Smooth muscle cell (in vitro differentiated cells): Measurements from ENCODE around the gene USP17L30. TPM values are rescaled to one million over a fixed set of nuclear protein-coding genes. Genes with fewer than 3 reads are reported as not detected.
"Not testable (repeated sequence)": the region's sequence is repeated elsewhere in the genome, so short reads cannot be mapped to it uniquely, and the experiment has no call there.

Experiments used
- DNase-seq: peaks from one replicate; lab custom pipeline; 2025; ENCODE audit not compliant: unreplicated experiment; lab: John Stamatoyannopoulos, UW
- H2AFZ ChIP-seq: fragments of 200-600 bp; sonication (generic); 2 replicates; pipeline ENCODE4 v1.6.0; 2016; ENCODE audit warnings: antibody characterized with exemption, low read depth, mild to moderate bottlenecking
- H3F3A ChIP-seq: fragments of 200-600 bp; sonication (generic); 2 replicates; pipeline ENCODE4 v1.6.0; 2017; ENCODE audit warnings: antibody characterized with exemption, low read depth
- H3K27ac ChIP-seq: fragments of 200-600 bp; sonication (generic); 2 replicates; pipeline ENCODE4 v1.5.1; 2016; ENCODE audit warnings: low read depth, mild to moderate bottlenecking
- H3K27me3 ChIP-seq: fragments of 200-600 bp; sonication (generic); 2 replicates; pipeline ENCODE4 v1.6.1; 2016; ENCODE audit warnings: low read depth, mild to moderate bottlenecking
- H3K36me3 ChIP-seq: fragments of 200-600 bp; sonication (generic); 2 replicates; pipeline ENCODE4 v1.5.1; 2016; ENCODE audit warnings: low read depth
- H3K4me1 ChIP-seq: fragments of 200-600 bp; sonication (generic); 2 replicates; pipeline ENCODE4 v1.5.1; 2016; ENCODE audit warnings: low read depth
- H3K4me2 ChIP-seq: fragments of 200-600 bp; sonication (generic); 2 replicates; pipeline ENCODE4 v1.6.0; 2016; ENCODE audit warnings: mild to moderate bottlenecking
- H3K4me3 ChIP-seq: fragments of 200-600 bp; sonication (generic); 2 replicates; pipeline ENCODE4 v1.5.1; 2016; ENCODE audit warnings: mild to moderate bottlenecking
- H3K79me2 ChIP-seq: fragments of 200-600 bp; sonication (generic); 2 replicates; pipeline ENCODE4 v1.6.0; 2016; ENCODE audit warnings: low read depth, mild to moderate bottlenecking
- H3K9ac ChIP-seq: fragments of 200-600 bp; sonication (generic); 2 replicates; pipeline ENCODE4 v1.6.0; 2016; ENCODE audit warnings: low read depth
- H3K9me3 ChIP-seq: fragments of 200-600 bp; sonication (generic); replicated peaks from 2 replicates; pipeline ENCODE4 v1.5.1; 2016; ENCODE audit warnings: low read depth
- H4K20me1 ChIP-seq: fragments of 200-600 bp; sonication (generic); 2 replicates; pipeline ENCODE4 v1.6.0; 2016; ENCODE audit warnings: low read depth
- WGBS: methylation state at CpG from one replicate; pipeline ENCODE4 v1.1.7; 2016; ENCODE audit warnings: low lambda C conversion rate; 5-methylcytosine and 5-hydroxymethylcytosine counted together
- polyA plus RNA-seq: library from polyadenylated mRNA; unstranded; fragments of >200 nt; fragmentation: Nextera tagmentation; extraction: Ambion mirVana; gene quantifications from 2 replicates; pipeline ENCODE4 v1.2.1, GENCODE V29; 2016
- total RNA-seq: library from RNA; depleted of rRNA; stranded (reverse); fragments of >200 nt; gene quantifications from 2 replicates; pipeline ENCODE4 v1.2.3, GENCODE V29; 2014

The USP17L30 gene, protein sequence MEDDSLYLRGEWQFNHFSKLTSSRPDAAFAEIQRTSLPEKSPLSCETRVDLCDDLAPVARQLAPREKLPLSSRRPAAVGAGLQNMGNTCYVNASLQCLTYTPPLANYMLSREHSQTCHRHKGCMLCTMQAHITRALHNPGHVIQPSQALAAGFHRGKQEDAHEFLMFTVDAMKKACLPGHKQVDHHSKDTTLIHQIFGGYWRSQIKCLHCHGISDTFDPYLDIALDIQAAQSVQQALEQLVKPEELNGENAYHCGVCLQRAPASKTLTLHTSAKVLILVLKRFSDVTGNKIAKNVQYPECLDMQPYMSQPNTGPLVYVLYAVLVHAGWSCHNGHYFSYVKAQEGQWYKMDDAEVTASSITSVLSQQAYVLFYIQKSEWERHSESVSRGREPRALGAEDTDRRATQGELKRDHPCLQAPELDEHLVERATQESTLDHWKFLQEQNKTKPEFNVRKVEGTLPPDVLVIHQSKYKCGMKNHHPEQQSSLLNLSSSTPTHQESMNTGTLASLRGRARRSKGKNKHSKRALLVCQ
- not detected in 2 replicates for total RNA-seq
- not detected in 2 replicates for polyA plus RNA-seq

DNA sequence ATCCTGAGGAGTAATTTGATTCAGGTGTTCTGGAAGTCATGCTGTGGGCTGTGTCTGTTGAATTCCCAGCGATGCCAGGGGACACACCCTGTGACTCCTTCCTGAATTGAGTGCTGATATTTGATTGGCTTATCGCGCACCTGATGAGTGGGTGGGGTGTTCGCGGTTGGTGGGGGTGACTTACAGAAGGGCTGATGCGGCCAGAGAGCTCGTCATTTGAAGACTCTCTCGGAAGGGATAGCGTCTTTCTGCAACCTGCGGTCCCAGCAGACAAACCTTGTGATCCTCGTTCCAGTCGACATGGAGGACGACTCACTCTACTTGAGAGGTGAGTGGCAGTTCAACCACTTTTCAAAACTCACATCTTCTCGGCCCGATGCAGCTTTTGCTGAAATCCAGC, at the start of gene USP17L30:
USP17L30 (plus strand) TSS at position 301 of the 400 bp plus-strand sequence; CDS start at position 301, 0 bp downstream.
- not testable (repeated sequence) for H3K4me1 ChIP-seq, H3K27me3 ChIP-seq, H3K36me3 ChIP-seq, H3K79me2 ChIP-seq, H4K20me1 ChIP-seq, H3F3A ChIP-seq, H3K27ac ChIP-seq, H3K4me2 ChIP-seq, H3K9me3 ChIP-seq, H2AFZ ChIP-seq, H3K4me3 ChIP-seq, DNase-seq, H3K9ac ChIP-seq
- WGBS, result no CpG with 5 or more reads among the region's 15 CpGs

DNA sequence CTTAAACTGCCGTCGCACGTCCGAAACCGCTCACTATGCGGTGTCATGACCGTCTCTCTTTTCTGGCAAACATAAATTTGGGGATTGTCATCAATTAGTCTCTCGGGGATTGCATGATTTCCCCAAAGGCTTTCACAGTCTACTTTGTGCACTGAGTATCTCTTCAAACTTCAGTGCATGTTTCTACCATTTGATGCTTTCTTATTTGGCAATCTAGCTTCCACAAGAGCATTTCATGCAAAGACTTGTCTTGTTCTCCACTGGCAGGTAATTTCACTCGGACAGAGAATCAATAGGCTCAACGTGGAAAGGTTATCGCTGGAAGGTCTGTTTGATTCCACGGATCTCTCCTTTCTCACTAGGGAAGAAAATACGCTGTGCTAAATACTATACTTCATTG, 38.7 kb upstream of the USP17L30 start:
- H3K4me3 ChIP-seq, H3K9ac ChIP-seq, DNase-seq, H3F3A ChIP-seq, H3K36me3 ChIP-seq, H3K9me3 ChIP-seq, H3K27me3 ChIP-seq, H2AFZ ChIP-seq, H3K79me2 ChIP-seq, H3K4me2 ChIP-seq, H3K27ac ChIP-seq, H4K20me1 ChIP-seq, H3K4me1 ChIP-seq: not testable (repeated sequence)
- 74% methylated on average over 5 of the region's 13 CpGs for WGBS

DNA sequence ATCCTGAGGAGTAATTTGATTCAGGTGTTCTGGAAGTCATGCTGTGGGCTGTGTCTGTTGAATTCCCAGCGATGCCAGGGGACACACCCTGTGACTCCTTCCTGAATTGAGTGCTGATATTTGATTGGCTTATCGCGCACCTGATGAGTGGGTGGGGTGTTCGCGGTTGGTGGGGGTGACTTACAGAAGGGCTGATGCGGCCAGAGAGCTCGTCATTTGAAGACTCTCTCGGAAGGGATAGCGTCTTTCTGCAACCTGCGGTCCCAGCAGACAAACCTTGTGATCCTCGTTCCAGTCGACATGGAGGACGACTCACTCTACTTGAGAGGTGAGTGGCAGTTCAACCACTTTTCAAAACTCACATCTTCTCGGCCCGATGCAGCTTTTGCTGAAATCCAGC, 38.1 kb upstream of the USP17L30 start, which contains the start of gene USP17L24:
USP17L24 (plus strand) TSS at position 301 of the 400 bp plus-strand sequence; CDS start at position 301, 0 bp downstream.
- H3K4me3 ChIP-seq, DNase-seq, H4K20me1 ChIP-seq, H3K79me2 ChIP-seq, H3K9ac ChIP-seq, H3K4me1 ChIP-seq, H2AFZ ChIP-seq, H3K9me3 ChIP-seq, H3F3A ChIP-seq, H3K27ac ChIP-seq, H3K36me3 ChIP-seq, H3K27me3 ChIP-seq, H3K4me2 ChIP-seq: not testable (repeated sequence)
- whole genome bisulfite sequencing, result no CpG with 5 or more reads among the region's 15 CpGs

DNA sequence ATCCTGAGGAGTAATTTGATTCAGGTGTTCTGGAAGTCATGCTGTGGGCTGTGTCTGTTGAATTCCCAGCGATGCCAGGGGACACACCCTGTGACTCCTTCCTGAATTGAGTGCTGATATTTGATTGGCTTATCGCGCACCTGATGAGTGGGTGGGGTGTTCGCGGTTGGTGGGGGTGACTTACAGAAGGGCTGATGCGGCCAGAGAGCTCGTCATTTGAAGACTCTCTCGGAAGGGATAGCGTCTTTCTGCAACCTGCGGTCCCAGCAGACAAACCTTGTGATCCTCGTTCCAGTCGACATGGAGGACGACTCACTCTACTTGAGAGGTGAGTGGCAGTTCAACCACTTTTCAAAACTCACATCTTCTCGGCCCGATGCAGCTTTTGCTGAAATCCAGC, 33.3 kb upstream of the USP17L30 start, which contains the start of gene USP17L25:
USP17L25 (plus strand) TSS at position 301 of the 400 bp plus-strand sequence; CDS start at position 301, 0 bp downstream.
- H3K9me3 ChIP-seq, H3K79me2 ChIP-seq, H3K9ac ChIP-seq, H3K4me1 ChIP-seq, H3F3A ChIP-seq, H3K27me3 ChIP-seq, H3K36me3 ChIP-seq, H2AFZ ChIP-seq, H3K27ac ChIP-seq, H4K20me1 ChIP-seq, H3K4me3 ChIP-seq, H3K4me2 ChIP-seq, DNase-seq: not testable (repeated sequence)
- WGBS, result no CpG with 5 or more reads among the region's 15 CpGs

DNA sequence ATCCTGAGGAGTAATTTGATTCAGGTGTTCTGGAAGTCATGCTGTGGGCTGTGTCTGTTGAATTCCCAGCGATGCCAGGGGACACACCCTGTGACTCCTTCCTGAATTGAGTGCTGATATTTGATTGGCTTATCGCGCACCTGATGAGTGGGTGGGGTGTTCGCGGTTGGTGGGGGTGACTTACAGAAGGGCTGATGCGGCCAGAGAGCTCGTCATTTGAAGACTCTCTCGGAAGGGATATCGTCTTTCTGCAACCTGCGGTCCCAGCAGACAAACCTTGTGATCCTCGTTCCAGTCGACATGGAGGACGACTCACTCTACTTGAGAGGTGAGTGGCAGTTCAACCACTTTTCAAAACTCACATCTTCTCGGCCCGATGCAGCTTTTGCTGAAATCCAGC, 28.6 kb upstream of the USP17L30 start, which contains the start of gene USP17L26:
USP17L26 (plus strand) TSS at position 301 of the 400 bp plus-strand sequence; CDS start at position 301, 0 bp downstream.
- DNase-seq, H3K79me2 ChIP-seq, H3K36me3 ChIP-seq, H3K9me3 ChIP-seq, H3K4me3 ChIP-seq, H3K4me2 ChIP-seq, H3K27me3 ChIP-seq, H3F3A ChIP-seq, H3K9ac ChIP-seq, H2AFZ ChIP-seq, H3K27ac ChIP-seq, H4K20me1 ChIP-seq, H3K4me1 ChIP-seq: not testable (repeated sequence)
- WGBS, result no CpG with 5 or more reads among the region's 15 CpGs

DNA sequence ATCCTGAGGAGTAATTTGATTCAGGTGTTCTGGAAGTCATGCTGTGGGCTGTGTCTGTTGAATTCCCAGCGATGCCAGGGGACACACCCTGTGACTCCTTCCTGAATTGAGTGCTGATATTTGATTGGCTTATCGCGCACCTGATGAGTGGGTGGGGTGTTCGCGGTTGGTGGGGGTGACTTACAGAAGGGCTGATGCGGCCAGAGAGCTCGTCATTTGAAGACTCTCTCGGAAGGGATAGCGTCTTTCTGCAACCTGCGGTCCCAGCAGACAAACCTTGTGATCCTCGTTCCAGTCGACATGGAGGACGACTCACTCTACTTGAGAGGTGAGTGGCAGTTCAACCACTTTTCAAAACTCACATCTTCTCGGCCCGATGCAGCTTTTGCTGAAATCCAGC, 23.8 kb upstream of the USP17L30 start, which contains the start of gene USP17L5:
USP17L5 (plus strand) TSS at position 301 of the 400 bp plus-strand sequence; CDS start at position 301, 0 bp downstream.
- DNase-seq, H3K79me2 ChIP-seq: not testable (repeated sequence)

DNA sequence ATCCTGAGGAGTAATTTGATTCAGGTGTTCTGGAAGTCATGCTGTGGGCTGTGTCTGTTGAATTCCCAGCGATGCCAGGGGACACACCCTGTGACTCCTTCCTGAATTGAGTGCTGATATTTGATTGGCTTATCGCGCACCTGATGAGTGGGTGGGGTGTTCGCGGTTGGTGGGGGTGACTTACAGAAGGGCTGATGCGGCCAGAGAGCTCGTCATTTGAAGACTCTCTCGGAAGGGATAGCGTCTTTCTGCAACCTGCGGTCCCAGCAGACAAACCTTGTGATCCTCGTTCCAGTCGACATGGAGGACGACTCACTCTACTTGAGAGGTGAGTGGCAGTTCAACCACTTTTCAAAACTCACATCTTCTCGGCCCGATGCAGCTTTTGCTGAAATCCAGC, 19.1 kb upstream of the USP17L30 start, which contains the start of gene USP17L27:
USP17L27 (plus strand) TSS at position 301 of the 400 bp plus-strand sequence; CDS start at position 301, 0 bp downstream.
- H3K4me2 ChIP-seq, H3K36me3 ChIP-seq, H3K9me3 ChIP-seq, H3K4me1 ChIP-seq, H3K27ac ChIP-seq, DNase-seq, H3K9ac ChIP-seq, H3K27me3 ChIP-seq, H2AFZ ChIP-seq, H3K79me2 ChIP-seq, H3K4me3 ChIP-seq, H3F3A ChIP-seq, H4K20me1 ChIP-seq: not testable (repeated sequence)
- WGBS, result no CpG with 5 or more reads among the region's 15 CpGs

More for the DNA sequence above, 23.8 kb upstream of the USP17L30 start, which contains the start of gene USP17L5:
- H3K27me3 ChIP-seq, H3K9ac ChIP-seq, H3K4me3 ChIP-seq, H3K9me3 ChIP-seq, H4K20me1 ChIP-seq, H3F3A ChIP-seq, H3K27ac ChIP-seq, H3K36me3 ChIP-seq, H3K4me2 ChIP-seq, H2AFZ ChIP-seq, H3K4me1 ChIP-seq: not testable (repeated sequence)
- no CpG with 5 or more reads among the region's 15 CpGs for WGBS

DNA sequence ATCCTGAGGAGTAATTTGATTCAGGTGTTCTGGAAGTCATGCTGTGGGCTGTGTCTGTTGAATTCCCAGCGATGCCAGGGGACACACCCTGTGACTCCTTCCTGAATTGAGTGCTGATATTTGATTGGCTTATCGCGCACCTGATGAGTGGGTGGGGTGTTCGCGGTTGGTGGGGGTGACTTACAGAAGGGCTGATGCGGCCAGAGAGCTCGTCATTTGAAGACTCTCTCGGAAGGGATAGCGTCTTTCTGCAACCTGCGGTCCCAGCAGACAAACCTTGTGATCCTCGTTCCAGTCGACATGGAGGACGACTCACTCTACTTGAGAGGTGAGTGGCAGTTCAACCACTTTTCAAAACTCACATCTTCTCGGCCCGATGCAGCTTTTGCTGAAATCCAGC, 14.3 kb upstream of the USP17L30 start, which contains the start of gene USP17L28:
USP17L28 (plus strand) TSS at position 301 of the 400 bp plus-strand sequence; CDS start at position 301, 0 bp downstream.
- WGBS, result no CpG with 5 or more reads among the region's 15 CpGs
- DNase-seq, H3K27ac ChIP-seq, H3K27me3 ChIP-seq, H3K4me1 ChIP-seq, H3K79me2 ChIP-seq, H4K20me1 ChIP-seq, H3K4me2 ChIP-seq, H3K36me3 ChIP-seq, H2AFZ ChIP-seq, H3F3A ChIP-seq, H3K9me3 ChIP-seq, H3K9ac ChIP-seq, H3K4me3 ChIP-seq: not testable (repeated sequence)
